HCT116 (cell line): Measurements from ENCODE around the gene RCSD1. TPM values are rescaled to one million over a fixed set of nuclear protein-coding genes. Genes with fewer than 3 reads are reported as not detected.

Experiments
- ATAC-seq: fragments of 200-7000 bp; cut with Tn5 transposase; 2 replicates; pipeline ENCODE4 v1.9.1; 2020; ENCODE audit warnings: mild to moderate bottlenecking, moderate library complexity
- BruUV-seq: library from RNA; stranded (reverse); fragments of 400-500 nt; replicated peaks from 2 replicates; lab custom pipeline; 2021; lab: Mats Ljungman, UMichigan
- CTCF ChIA-PET: fragments of 300-600 bp; sonication (Branson Sonifier 250); formaldehyde crosslinking; loops from one replicate; lab custom pipeline; 2021; ENCODE audit warnings: antibody characterized with exemption; lab: Charles Lee
- POLR2A ChIA-PET: fragments of 300-600, 350-600 bp; sonication (Branson Sonifier 250); formaldehyde crosslinking; loops from one replicate; lab custom pipeline; 2021; ENCODE audit warnings: antibody characterized with exemption; lab: Charles Lee
- RAD21 ChIA-PET, 2 experiments: fragments of 300-600 bp; sonication (Branson Sonifier 250); formaldehyde crosslinking; loops; one replicate each; lab custom pipeline; 2023; ENCODE audit warnings: low total read pairs in 2 of 2; ENCODE audit not compliant: uncharacterized antibody in 2 of 2, unreplicated experiment in 2 of 2, low non-redundant PET in 1 of 2; lab: Charles Lee
- DNase-seq: peaks from one replicate; pipeline ENCODE4 v3.0.0-alpha.2; 2010; ENCODE audit warnings: low read depth, low spot score
- H2AFZ ChIP-seq: fragments of 200-600 bp; shearing (Covaris generic), sonication (generic); 2 replicates; pipeline ENCODE4 v1.6.1; 2017; ENCODE audit warnings: low read depth, mixed run types, mixed read lengths, antibody characterized with exemption, low read length; ENCODE audit not compliant: poor library complexity, severe bottlenecking
- H3K27ac ChIP-seq: 2 replicates; pipeline ENCODE4 v1.5.1; 2012; ENCODE audit warnings: low read depth, low read length
- H3K27me3 ChIP-seq: fragments of 200-600 bp; sonication (generic); 2 replicates; pipeline ENCODE4 v1.6.1; 2016; ENCODE audit warnings: mixed run types, low read length, mixed read lengths; ENCODE audit not compliant: insufficient read depth
- H3K36me3 ChIP-seq, 2 experiments: fragments of 200-500 bp in 1 of 2; fragments of 200-600 bp in 1 of 2; sonication (Bioruptor generic) in 1 of 2; sonication (generic) in 1 of 2; 2 replicates each; pipeline versions ENCODE4 v1.5.1 to v1.6.1; 2014 to 2016; ENCODE audit warnings: low read length in 2 of 2, inconsistent platforms in 1 of 2, mixed read lengths in 1 of 2, mixed run types in 1 of 2; ENCODE audit not compliant: insufficient read depth in 2 of 2, control insufficient read depth in 1 of 2
- H3K4me1 ChIP-seq, 2 experiments: fragments of 200-600 bp in 1 of 2; sonication (generic) in 1 of 2; 2 replicates each; pipeline versions ENCODE4 v1.5.1 to v1.6.1; 2012 to 2017; ENCODE audit warnings: low read length in 2 of 2, inconsistent platforms in 1 of 2, mild to moderate bottlenecking in 1 of 2, mixed read lengths in 1 of 2, mixed run types in 1 of 2, moderate library complexity in 1 of 2; ENCODE audit not compliant: insufficient read depth in 2 of 2, control insufficient read depth in 1 of 2
- H3K4me2 ChIP-seq: fragments of 200-600 bp; sonication (generic); 2 replicates; pipeline ENCODE4 v1.6.1; 2017; ENCODE audit warnings: mixed run types, low read length, mixed read lengths
- H3K4me3 ChIP-seq, 2 experiments: fragments of 200-600 bp in 1 of 2; sonication (generic) in 1 of 2; replicated peaks in 1 of 2; 2 replicates each; pipeline ENCODE4 v1.5.1; 2011 to 2016; ENCODE audit warnings: low read length in 2 of 2, control low read depth in 1 of 2, low read depth in 1 of 2, mild to moderate bottlenecking in 1 of 2, mixed read lengths in 1 of 2, mixed run types in 1 of 2
- H3K79me2 ChIP-seq: fragments of 200-600 bp; sonication (generic); 2 replicates; pipeline ENCODE4 v1.6.1; 2017; ENCODE audit warnings: mild to moderate bottlenecking, mixed run types, low read length, moderate library complexity, mixed read lengths; ENCODE audit not compliant: insufficient read depth
- H3K9ac ChIP-seq: fragments of 200-600 bp; sonication (generic); 2 replicates; pipeline ENCODE4 v1.6.1; 2016; ENCODE audit warnings: low read length, mixed read lengths
- H3K9me2 ChIP-seq: fragments of 200-600 bp; sonication (generic), shearing (Covaris generic); 2 replicates; pipeline ENCODE4 v1.6.1; 2017; ENCODE audit warnings: mixed run types, mild to moderate bottlenecking, moderate library complexity; ENCODE audit not compliant: insufficient read depth
- H3K9me3 ChIP-seq, 2 experiments: fragments of 200-500 bp in 1 of 2; fragments of 200-600 bp in 1 of 2; sonication (Bioruptor generic) in 1 of 2; sonication (generic) in 1 of 2; 2 replicates each; pipeline ENCODE4 v1.6.1; 2014 to 2017; ENCODE audit warnings: low read length in 2 of 2, mixed read lengths in 2 of 2, inconsistent platforms in 1 of 2, low read depth in 1 of 2, mild to moderate bottlenecking in 1 of 2, mixed run types in 1 of 2, moderate library complexity in 1 of 2; ENCODE audit not compliant: control insufficient read depth in 1 of 2, insufficient read depth in 1 of 2
- H4K20me1 ChIP-seq: fragments of 200-600 bp; sonication (generic), shearing (Covaris generic); 2 replicates; pipeline ENCODE4 v1.6.1; 2017; ENCODE audit warnings: mixed run types, mild to moderate bottlenecking, moderate library complexity; ENCODE audit not compliant: insufficient read depth
- EGR1 ChIP-seq: IDR thresholded peaks from 2 replicates; pipeline ENCODE4 v1.6.1; 2012; ENCODE audit warnings: low read depth
- ELF1 ChIP-seq: IDR thresholded peaks from 2 replicates; pipeline ENCODE4 v1.6.1; 2012; ENCODE audit warnings: low read depth, borderline replicate concordance
- EZH2 ChIP-seq: fragments of 200-600 bp; sonication (generic); IDR thresholded peaks from 2 replicates; pipeline ENCODE4 v1.6.1; 2017; ENCODE audit warnings: antibody characterized with exemption, mixed run types
- EZH2phosphoT487 ChIP-seq: fragments of 200-600 bp; IDR thresholded peaks from 2 replicates; pipeline ENCODE4 v1.6.1; 2018; ENCODE audit warnings: antibody characterized with exemption, borderline replicate concordance
- JUND ChIP-seq: IDR thresholded peaks from 2 replicates; pipeline ENCODE4 v1.6.1; 2012
- POLR2A ChIP-seq: IDR thresholded peaks from 2 replicates; pipeline ENCODE4 v1.7.0; 2011; ENCODE audit warnings: borderline replicate concordance; ENCODE audit not compliant: insufficient read depth, insufficient read length; ENCODE audit errors: extremely low read depth
- POLR2AphosphoS5 ChIP-seq: IDR thresholded peaks from 2 replicates; pipeline ENCODE4 v1.6.1; 2011; ENCODE audit warnings: mild to moderate bottlenecking, low read depth, low read length, moderate library complexity
- RAD21 ChIP-seq: IDR thresholded peaks from 2 replicates; pipeline ENCODE4 v1.6.1; 2012; ENCODE audit warnings: low read depth, mild to moderate bottlenecking
- SIN3A ChIP-seq: IDR thresholded peaks from 2 replicates; pipeline ENCODE4 v1.6.1; 2012; ENCODE audit warnings: low read depth
- SP1 ChIP-seq: IDR thresholded peaks from 2 replicates; pipeline ENCODE4 v1.6.1; 2012; ENCODE audit warnings: low read depth
- SRF ChIP-seq: IDR thresholded peaks from 2 replicates; pipeline ENCODE4 v1.6.1; 2012; ENCODE audit warnings: low read depth
- YY1 ChIP-seq: IDR thresholded peaks from 2 replicates; pipeline ENCODE4 v1.6.1; 2011; ENCODE audit warnings: low read length, low read depth, moderate library complexity, mild to moderate bottlenecking; ENCODE audit not compliant: insufficient replicate concordance; ENCODE audit errors: extremely low read depth
- ZBTB33 ChIP-seq: IDR thresholded peaks from 2 replicates; pipeline ENCODE4 v1.6.1; 2011; ENCODE audit warnings: mild to moderate bottlenecking, low read length, moderate library complexity; ENCODE audit not compliant: insufficient replicate concordance; ENCODE audit errors: extremely low read depth
- ZFX ChIP-seq: fragments of 450-650 bp; IDR thresholded peaks from 2 replicates; pipeline ENCODE4 v1.6.1; 2017
- ZNF274 ChIP-seq: fragments of 200-500 bp; sonication (Bioruptor generic); IDR thresholded peaks from 2 replicates; pipeline ENCODE4 v1.6.1; 2014; ENCODE audit warnings: mild to moderate bottlenecking, low read depth, low read length, inconsistent platforms
- intact Hi-C: fragments of 100-400 bp; cut with micrococcal nuclease; formaldehyde crosslinking; loops from 2 replicates; pipeline ENCODE4 v1.10.0; 2022
- total RNA-seq: library from RNA; stranded (reverse); gene quantifications from one replicate; pipeline ENCODE4 v1.2.1, GENCODE V29; 2021; ENCODE audit not compliant: unreplicated experiment
- TF ChIP-seq, protein P1 (sequence below), 3 experiments: fragments of 200-600 bp in 1 of 3; sonication (generic) in 1 of 3; IDR thresholded peaks in 2 of 3; conservative IDR thresholded peaks in 1 of 3; 2 replicates each; pipeline ENCODE4 v1.5.1; 2012 to 2017; ENCODE audit warnings: low read depth in 2 of 3, low read length in 2 of 3, antibody characterized with exemption in 1 of 3, borderline replicate concordance in 1 of 3, control low read depth in 1 of 3, mild to moderate bottlenecking in 1 of 3, mixed read lengths in 1 of 3, mixed run types in 1 of 3, moderate library complexity in 1 of 3; ENCODE audit not compliant: insufficient read depth in 1 of 3
- TF ChIP-seq, protein P2 (sequence below): IDR thresholded peaks from 2 replicates; pipeline ENCODE4 v1.6.1; 2012
- TF ChIP-seq, protein P3 (sequence below): IDR thresholded peaks from 2 replicates; pipeline ENCODE4 v1.6.1; 2012; ENCODE audit warnings: low read depth

RCSD1 gene
- total RNA-seq, 1 experiment from 2014 or later = 0.15 TPM

DNA sequence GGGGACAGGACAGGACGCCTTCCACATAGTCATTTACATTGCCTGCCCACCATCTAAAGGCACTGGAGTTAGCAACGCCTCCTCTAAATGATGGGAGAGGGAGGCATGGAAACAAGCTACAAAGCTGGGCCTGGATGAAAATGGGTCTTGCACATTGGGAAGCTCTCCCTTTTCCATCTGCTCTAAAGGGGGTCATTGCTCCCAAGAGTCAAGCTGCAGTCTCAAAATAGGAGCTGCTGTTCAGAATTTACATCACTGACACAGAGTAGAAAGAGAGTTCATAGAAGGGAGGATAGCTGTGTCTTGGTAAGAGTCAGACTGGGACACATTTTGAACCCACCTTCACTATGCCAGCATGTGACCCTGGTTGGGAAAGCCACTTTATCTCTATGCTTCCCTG lies 26.6 kb downstream of the RCSD1 start:
- no peaks in the 10 kb centered on the region for H4K20me1 ChIP-seq
- no peak for ATAC-seq
- H3K36me3 ChIP-seq = no peaks in the 10 kb centered on the region
- H3K27me3 ChIP-seq = 0 out of 2 replicates have a peak, but pooled peaks cover 4% of the 10 kb centered on the region
- ChIA-PET CTCF (no interaction called here), POLR2A (no interaction called here), RAD21 (no interaction called here)
- H3K27ac ChIP-seq = no peak overlapping the region
- H3K4me3 ChIP-seq = no peak overlapping the region
- H3K79me2 ChIP-seq = no peaks in the 10 kb centered on the region
- intact Hi-C loops = no loop called here
- H3K9ac ChIP-seq = no peak overlapping the region
- H3K9me3 ChIP-seq = no peaks in the 10 kb centered on the region
- no peak for TF ChIP-seq ZBTB33
- TF ChIP-seq JUND = no peak
- no peak for TF ChIP-seq ELF1
- no peak for TF ChIP-seq RAD21
- no peak for TF ChIP-seq EZH2phosphoT487
- no peak for TF ChIP-seq POLR2A
- TF ChIP-seq ZNF274 = no peak
- TF ChIP-seq ZFX = no peak
- TF ChIP-seq YY1 = no peak
- TF ChIP-seq EZH2 = no peak
- no peak for TF ChIP-seq POLR2AphosphoS5
- no peak for TF ChIP-seq EGR1
- no peak for TF ChIP-seq SIN3A
- TF ChIP-seq, protein P1, sequence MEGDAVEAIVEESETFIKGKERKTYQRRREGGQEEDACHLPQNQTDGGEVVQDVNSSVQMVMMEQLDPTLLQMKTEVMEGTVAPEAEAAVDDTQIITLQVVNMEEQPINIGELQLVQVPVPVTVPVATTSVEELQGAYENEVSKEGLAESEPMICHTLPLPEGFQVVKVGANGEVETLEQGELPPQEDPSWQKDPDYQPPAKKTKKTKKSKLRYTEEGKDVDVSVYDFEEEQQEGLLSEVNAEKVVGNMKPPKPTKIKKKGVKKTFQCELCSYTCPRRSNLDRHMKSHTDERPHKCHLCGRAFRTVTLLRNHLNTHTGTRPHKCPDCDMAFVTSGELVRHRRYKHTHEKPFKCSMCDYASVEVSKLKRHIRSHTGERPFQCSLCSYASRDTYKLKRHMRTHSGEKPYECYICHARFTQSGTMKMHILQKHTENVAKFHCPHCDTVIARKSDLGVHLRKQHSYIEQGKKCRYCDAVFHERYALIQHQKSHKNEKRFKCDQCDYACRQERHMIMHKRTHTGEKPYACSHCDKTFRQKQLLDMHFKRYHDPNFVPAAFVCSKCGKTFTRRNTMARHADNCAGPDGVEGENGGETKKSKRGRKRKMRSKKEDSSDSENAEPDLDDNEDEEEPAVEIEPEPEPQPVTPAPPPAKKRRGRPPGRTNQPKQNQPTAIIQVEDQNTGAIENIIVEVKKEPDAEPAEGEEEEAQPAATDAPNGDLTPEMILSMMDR (IDR thresholded peaks at IDR 0.05 in 2 of 3, conservative IDR thresholded peaks at IDR 0.05 in 1 of 3; ENCODE audit: borderline replicate concordance in 1 of 3, insufficient read depth in 1 of 3, low read depth in 2 of 3, low read length in 2 of 3) = no peak
- TF ChIP-seq SRF = no peak
- TF ChIP-seq SP1 = no peak
- TF ChIP-seq, protein P2, sequence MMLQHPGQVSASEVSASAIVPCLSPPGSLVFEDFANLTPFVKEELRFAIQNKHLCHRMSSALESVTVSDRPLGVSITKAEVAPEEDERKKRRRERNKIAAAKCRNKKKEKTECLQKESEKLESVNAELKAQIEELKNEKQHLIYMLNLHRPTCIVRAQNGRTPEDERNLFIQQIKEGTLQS = no peak
- TF ChIP-seq, protein P3, sequence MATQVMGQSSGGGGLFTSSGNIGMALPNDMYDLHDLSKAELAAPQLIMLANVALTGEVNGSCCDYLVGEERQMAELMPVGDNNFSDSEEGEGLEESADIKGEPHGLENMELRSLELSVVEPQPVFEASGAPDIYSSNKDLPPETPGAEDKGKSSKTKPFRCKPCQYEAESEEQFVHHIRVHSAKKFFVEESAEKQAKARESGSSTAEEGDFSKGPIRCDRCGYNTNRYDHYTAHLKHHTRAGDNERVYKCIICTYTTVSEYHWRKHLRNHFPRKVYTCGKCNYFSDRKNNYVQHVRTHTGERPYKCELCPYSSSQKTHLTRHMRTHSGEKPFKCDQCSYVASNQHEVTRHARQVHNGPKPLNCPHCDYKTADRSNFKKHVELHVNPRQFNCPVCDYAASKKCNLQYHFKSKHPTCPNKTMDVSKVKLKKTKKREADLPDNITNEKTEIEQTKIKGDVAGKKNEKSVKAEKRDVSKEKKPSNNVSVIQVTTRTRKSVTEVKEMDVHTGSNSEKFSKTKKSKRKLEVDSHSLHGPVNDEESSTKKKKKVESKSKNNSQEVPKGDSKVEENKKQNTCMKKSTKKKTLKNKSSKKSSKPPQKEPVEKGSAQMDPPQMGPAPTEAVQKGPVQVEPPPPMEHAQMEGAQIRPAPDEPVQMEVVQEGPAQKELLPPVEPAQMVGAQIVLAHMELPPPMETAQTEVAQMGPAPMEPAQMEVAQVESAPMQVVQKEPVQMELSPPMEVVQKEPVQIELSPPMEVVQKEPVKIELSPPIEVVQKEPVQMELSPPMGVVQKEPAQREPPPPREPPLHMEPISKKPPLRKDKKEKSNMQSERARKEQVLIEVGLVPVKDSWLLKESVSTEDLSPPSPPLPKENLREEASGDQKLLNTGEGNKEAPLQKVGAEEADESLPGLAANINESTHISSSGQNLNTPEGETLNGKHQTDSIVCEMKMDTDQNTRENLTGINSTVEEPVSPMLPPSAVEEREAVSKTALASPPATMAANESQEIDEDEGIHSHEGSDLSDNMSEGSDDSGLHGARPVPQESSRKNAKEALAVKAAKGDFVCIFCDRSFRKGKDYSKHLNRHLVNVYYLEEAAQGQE = no peak
- TF ChIP-seq, all 23 proteins: peak for 0
- Histone ChIP-seq H2AFZ (no peak overlapping the region), H3K4me1 (no peaks in the 10 kb centered on the region; a peak in 2 of 4 replicates), H3K4me2 (no peak overlapping the region), H3K9me2 (no peaks in the 10 kb centered on the region)
- BruUV-seq = no TSS peak
- no peak for DNase-seq
